Fibroblast of lung (primary cell): ENCODE data around the gene PDE4D.

Experiments
- CTCF ChIP-seq, 2 donors: IDR thresholded peaks in 1 of 2; conservative IDR thresholded peaks in 1 of 2; 1 replicate in 1 of 2; 2 replicates in 1 of 2; pipeline ENCODE4 v1.5.1; 2011 to 2012; ENCODE audit warnings: low read length in 2 of 2, control low read depth in 1 of 2, inconsistent platforms in 1 of 2, low read depth in 1 of 2, mild to moderate bottlenecking in 1 of 2
- EZH2 ChIP-seq: IDR thresholded peaks from 2 replicates; pipeline ENCODE4 v1.5.1; 2012; ENCODE audit warnings: low read length, control low read depth, mild to moderate bottlenecking; ENCODE audit errors: missing control alignments

GRCh38 chr5:59418808-59419207 is 474.7 kb downstream of the PDE4D start:
- TF ChIP-seq CTCF (conservative IDR thresholded peaks at IDR 0.05 in 1 of 2, IDR thresholded peaks at IDR 0.05 in 1 of 2; ENCODE audit: low read depth in 1 of 2, low read length in 2 of 2) (no peak), EZH2 (no peak)
